NCI-H187 treated with DMSO at 0.1 percent for 48 hours (cell line): Measurements from ENCODE around the gene GRAP.

Experiments used
- DNase-seq: peaks from one replicate; lab custom pipeline; 2025; lab: John Stamatoyannopoulos, UW

GRAP gene

GRCh38 chr17:18984273-18985114, 62.3 kb downstream of the GRAP start:
- DNase-seq = no peak

- DNase-seq = no peak
Observed at GRCh38 chr17:18981642-18982424, 64.9 kb downstream of the GRAP start.

- DNase-seq = no peak
Observed at GRCh38 chr17:18981335-18981641, 65.5 kb downstream of the GRAP start.

GRCh38 chr17:18980682-18981334, 65.9 kb downstream of the GRAP start:
- DNase-seq = no peak

GRCh38 chr17:18978655-18979054, 68.1 kb downstream of the GRAP start:
- DNase-seq = no peak

- no peak for DNase-seq
Observed at GRCh38 chr17:18978050-18978449, 68.7 kb downstream of the GRAP start.

- no peak for DNase-seq
Observed at GRCh38 chr17:18977646-18978045, 69.1 kb downstream of the GRAP start.

- DNase-seq = no peak
Observed at GRCh38 chr17:18977021-18977420, 69.7 kb downstream of the GRAP start.

GRCh38 chr17:18976201-18976600, 70.6 kb downstream of the GRAP start:
- no peak for DNase-seq

GRCh38 chr17:18975597-18975996, 71.2 kb downstream of the GRAP start:
- no peak for DNase-seq

GRCh38 chr17:18974407-18975149, 72.2 kb downstream of the GRAP start:
- no peak for DNase-seq

- DNase-seq = no peak
Observed at GRCh38 chr17:18971801-18972200, 75.0 kb downstream of the GRAP start.
